HL-60 (cell line): ENCODE results near the gene ALDH4A1.

Source experiments
- DNase-seq, 2 experiments: peaks; one replicate each; pipeline ENCODE4 v3.0.0-alpha.2; 2010 to 2020; ENCODE audit warnings: low read depth in 1 of 2, low spot score in 1 of 2
- H3K27ac ChIP-seq: fragments of 250-450 bp; sonication (Bioruptor Pico); replicated peaks from 2 replicates; pipeline ENCODE4 v1.5.1; 2020; ENCODE audit warnings: mild to moderate bottlenecking, moderate library complexity
- H3K27me3 ChIP-seq: fragments of 250-450 bp; sonication (Bioruptor Pico); 2 replicates; pipeline ENCODE4 v1.5.1; 2021; ENCODE audit warnings: mild to moderate bottlenecking, moderate library complexity; ENCODE audit not compliant: insufficient read depth, poor library complexity, severe bottlenecking
- H3K4me3 ChIP-seq: replicated peaks from 2 replicates; pipeline ENCODE4 v1.5.1; 2011; ENCODE audit warnings: mild to moderate bottlenecking, control low read depth, low read length; ENCODE audit not compliant: insufficient read depth
- GABPA ChIP-seq: IDR thresholded peaks from 2 replicates; pipeline ENCODE4 v1.6.1; 2012; ENCODE audit warnings: low read depth
- POLR2AphosphoS5 ChIP-seq: IDR thresholded peaks from 2 replicates; pipeline ENCODE4 v1.6.1; 2012; ENCODE audit warnings: low read depth
- SPI1 ChIP-seq: IDR thresholded peaks from 2 replicates; pipeline ENCODE4 v1.6.1; 2012; ENCODE audit warnings: low read depth, mild to moderate bottlenecking, borderline replicate concordance
- TF ChIP-seq, protein P1 (sequence below): IDR thresholded peaks from 2 replicates; pipeline ENCODE4 v1.6.1; 2012; ENCODE audit warnings: low read depth; ENCODE audit not compliant: insufficient replicate concordance
- TF ChIP-seq, protein P2 (sequence below): IDR thresholded peaks from one replicate; pipeline ENCODE4 v1.5.1; 2011; ENCODE audit warnings: low read length, control low read depth, inconsistent platforms; ENCODE audit not compliant: insufficient read depth

ALDH4A1 gene

DNA sequence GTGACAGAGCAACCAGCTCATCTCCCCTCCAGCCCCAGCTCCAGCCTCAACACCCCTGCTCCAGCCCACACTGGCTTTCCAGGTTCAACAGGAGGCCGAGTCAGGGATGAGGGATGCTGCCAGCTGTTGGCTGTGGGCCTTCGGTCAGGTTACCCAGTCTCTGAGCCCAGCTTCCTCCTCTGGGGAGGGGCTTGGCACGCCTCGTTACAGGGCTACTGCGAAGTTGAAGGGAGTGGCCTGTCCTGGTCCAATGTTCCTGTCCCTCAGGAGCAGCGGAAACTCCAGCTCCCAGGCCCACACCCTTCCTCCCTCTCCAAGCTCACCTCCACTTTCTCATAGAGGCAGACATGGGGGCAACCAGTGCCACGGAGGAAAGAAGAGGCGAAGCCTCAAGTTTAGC is 27.8 kb downstream of the ALDH4A1 start:
- DNase-seq = no peak
- Histone ChIP-seq H3K27ac (no peak overlapping the region), H3K27me3 (no peaks in the 10 kb centered on the region), H3K4me3 (no peak overlapping the region)
- no peak for TF ChIP-seq SPI1
- TF ChIP-seq, protein P1, sequence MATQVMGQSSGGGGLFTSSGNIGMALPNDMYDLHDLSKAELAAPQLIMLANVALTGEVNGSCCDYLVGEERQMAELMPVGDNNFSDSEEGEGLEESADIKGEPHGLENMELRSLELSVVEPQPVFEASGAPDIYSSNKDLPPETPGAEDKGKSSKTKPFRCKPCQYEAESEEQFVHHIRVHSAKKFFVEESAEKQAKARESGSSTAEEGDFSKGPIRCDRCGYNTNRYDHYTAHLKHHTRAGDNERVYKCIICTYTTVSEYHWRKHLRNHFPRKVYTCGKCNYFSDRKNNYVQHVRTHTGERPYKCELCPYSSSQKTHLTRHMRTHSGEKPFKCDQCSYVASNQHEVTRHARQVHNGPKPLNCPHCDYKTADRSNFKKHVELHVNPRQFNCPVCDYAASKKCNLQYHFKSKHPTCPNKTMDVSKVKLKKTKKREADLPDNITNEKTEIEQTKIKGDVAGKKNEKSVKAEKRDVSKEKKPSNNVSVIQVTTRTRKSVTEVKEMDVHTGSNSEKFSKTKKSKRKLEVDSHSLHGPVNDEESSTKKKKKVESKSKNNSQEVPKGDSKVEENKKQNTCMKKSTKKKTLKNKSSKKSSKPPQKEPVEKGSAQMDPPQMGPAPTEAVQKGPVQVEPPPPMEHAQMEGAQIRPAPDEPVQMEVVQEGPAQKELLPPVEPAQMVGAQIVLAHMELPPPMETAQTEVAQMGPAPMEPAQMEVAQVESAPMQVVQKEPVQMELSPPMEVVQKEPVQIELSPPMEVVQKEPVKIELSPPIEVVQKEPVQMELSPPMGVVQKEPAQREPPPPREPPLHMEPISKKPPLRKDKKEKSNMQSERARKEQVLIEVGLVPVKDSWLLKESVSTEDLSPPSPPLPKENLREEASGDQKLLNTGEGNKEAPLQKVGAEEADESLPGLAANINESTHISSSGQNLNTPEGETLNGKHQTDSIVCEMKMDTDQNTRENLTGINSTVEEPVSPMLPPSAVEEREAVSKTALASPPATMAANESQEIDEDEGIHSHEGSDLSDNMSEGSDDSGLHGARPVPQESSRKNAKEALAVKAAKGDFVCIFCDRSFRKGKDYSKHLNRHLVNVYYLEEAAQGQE = no peak
- TF ChIP-seq, protein P2, sequence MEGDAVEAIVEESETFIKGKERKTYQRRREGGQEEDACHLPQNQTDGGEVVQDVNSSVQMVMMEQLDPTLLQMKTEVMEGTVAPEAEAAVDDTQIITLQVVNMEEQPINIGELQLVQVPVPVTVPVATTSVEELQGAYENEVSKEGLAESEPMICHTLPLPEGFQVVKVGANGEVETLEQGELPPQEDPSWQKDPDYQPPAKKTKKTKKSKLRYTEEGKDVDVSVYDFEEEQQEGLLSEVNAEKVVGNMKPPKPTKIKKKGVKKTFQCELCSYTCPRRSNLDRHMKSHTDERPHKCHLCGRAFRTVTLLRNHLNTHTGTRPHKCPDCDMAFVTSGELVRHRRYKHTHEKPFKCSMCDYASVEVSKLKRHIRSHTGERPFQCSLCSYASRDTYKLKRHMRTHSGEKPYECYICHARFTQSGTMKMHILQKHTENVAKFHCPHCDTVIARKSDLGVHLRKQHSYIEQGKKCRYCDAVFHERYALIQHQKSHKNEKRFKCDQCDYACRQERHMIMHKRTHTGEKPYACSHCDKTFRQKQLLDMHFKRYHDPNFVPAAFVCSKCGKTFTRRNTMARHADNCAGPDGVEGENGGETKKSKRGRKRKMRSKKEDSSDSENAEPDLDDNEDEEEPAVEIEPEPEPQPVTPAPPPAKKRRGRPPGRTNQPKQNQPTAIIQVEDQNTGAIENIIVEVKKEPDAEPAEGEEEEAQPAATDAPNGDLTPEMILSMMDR = no peak
- no peak for TF ChIP-seq GABPA
- TF ChIP-seq POLR2AphosphoS5 = no peak

DNA sequence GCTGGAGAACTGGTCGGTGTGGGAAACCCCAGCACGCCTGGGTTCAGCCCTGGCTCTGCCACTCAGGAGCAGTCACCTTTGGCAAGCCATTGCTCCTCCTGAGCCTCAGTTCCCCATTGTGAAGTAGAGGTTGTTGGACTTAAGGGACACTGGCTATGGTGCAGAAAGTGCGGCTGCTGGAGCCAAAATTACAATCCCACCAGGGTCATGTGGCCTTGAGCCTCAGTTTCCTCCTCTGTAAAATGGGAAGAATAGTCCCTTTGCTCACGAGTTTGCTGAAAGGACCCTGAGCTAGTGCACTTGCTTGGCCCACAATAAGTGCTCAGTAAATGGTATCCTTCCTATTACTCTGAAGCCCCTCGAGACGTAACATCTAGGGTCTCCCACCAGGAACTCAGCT is 28.3 kb downstream of the ALDH4A1 start:
- Histone ChIP-seq H3K27ac (no peak overlapping the region), H3K4me3 (no peak overlapping the region), H3K27me3 (no peaks in the 10 kb centered on the region)
- TF ChIP-seq, protein P2 = no peak
- no peak for TF ChIP-seq POLR2AphosphoS5
- no peak for TF ChIP-seq GABPA
- TF ChIP-seq SPI1 = no peak
- TF ChIP-seq, protein P1 = no peak
- no peak for DNase-seq

DNA sequence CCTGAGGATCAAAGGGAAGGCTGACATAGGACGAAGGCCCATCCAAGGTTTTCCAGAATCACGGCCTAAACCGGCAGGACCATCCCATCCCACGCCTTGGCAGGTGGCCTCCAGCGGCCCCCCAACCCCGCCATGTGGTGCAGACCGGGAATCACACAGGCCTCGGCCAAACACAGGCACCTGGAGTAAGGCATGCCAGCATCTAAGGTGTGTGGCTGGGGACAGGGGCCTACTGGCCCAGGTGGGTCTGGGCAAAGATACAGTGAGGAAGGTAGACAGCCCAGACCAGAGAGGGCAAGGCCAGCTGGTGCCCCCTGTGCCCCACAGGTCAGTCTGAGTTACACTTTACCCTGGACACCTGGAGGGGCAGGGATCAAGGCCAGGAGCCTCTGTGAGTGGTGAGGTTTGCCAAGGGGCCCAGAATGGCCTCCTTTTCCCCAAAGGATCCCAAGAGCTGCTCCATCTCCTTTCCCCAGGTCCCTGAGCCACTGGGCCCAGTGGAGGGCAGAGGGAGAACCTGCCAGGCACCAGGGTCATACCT is 30.2 kb downstream of the ALDH4A1 start:
- TF ChIP-seq, protein P2 = no peak
- TF ChIP-seq SPI1 (no peak), GABPA (no peak), POLR2AphosphoS5 (no peak)
- TF ChIP-seq, protein P1 = no peak
- no peak for DNase-seq
- H3K27me3 ChIP-seq = no peaks in the 10 kb centered on the region
- no peak overlapping the region for H3K27ac ChIP-seq
- H3K4me3 ChIP-seq = no peak overlapping the region
